Fibroblast of skin of right quadriceps (primary cell): ENCODE measurements around the gene GMDS.

Experiments used
- DNase-seq: peaks from one replicate; pipeline ENCODE4 v3.0.0-alpha.2; 2013

Gene GMDS

GRCh38 chr6:2203264-2203663 lies 42.1 kb downstream of the GMDS start:
- no peak for DNase-seq

- peak; percentile 22 for DNase-seq
These were observed 47.4 kb downstream of the GMDS start for GRCh38 chr6:2197984-2198383.

GRCh38 chr6:2197177-2197671 lies 48.2 kb downstream of the GMDS start:
- DNase-seq, result peak; percentile 76

GRCh38 chr6:2196079-2196679 lies 49.2 kb downstream of the GMDS start:
- peak; percentile 53 for DNase-seq

GRCh38 chr6:2194643-2195042 lies 50.8 kb downstream of the GMDS start:
- DNase-seq, result no peak

GRCh38 chr6:2193931-2194330 lies 51.5 kb downstream of the GMDS start:
- no peak for DNase-seq

- no peak for DNase-seq
These were observed 52.4 kb downstream of the GMDS start for GRCh38 chr6:2192976-2193375.

- no peak for DNase-seq
These were observed 54.0 kb downstream of the GMDS start for GRCh38 chr6:2191390-2191740.

- DNase-seq, result no peak
These were observed 54.6 kb downstream of the GMDS start for GRCh38 chr6:2190661-2191389.

- no peak for DNase-seq
These were observed 56.5 kb downstream of the GMDS start for GRCh38 chr6:2188856-2189384.

- no peak for DNase-seq
These were observed 57.0 kb downstream of the GMDS start for GRCh38 chr6:2188397-2188796.

GRCh38 chr6:2187826-2188225 lies 57.6 kb downstream of the GMDS start:
- DNase-seq, result no peak

- DNase-seq, result no peak
These were observed 58.9 kb downstream of the GMDS start for GRCh38 chr6:2186516-2186915.

GRCh38 chr6:2185466-2185865 lies 59.9 kb downstream of the GMDS start:
- DNase-seq, result no peak

GRCh38 chr6:2184700-2185455 lies 60.5 kb downstream of the GMDS start:
- DNase-seq, result no peak

GRCh38 chr6:2183752-2184151 lies 61.7 kb downstream of the GMDS start:
- no peak for DNase-seq

GRCh38 chr6:2183246-2183645 lies 62.2 kb downstream of the GMDS start:
- no peak for DNase-seq

- no peak for DNase-seq
These were observed 63.2 kb downstream of the GMDS start for GRCh38 chr6:2182251-2182650.

GRCh38 chr6:2181567-2181966 lies 63.8 kb downstream of the GMDS start:
- no peak for DNase-seq

- DNase-seq, result peak; percentile 25
These were observed 65.5 kb downstream of the GMDS start for GRCh38 chr6:2179950-2180349.

GRCh38 chr6:2179241-2179640 lies 66.2 kb downstream of the GMDS start:
- no peak for DNase-seq

GRCh38 chr6:2178125-2178524 lies 67.3 kb downstream of the GMDS start:
- no peak for DNase-seq

GRCh38 chr6:2175825-2176224 lies 69.6 kb downstream of the GMDS start:
- DNase-seq, result no peak
